H9 (cell line): ENCODE data around the gene DPP10. TPM values are rescaled to one million over a fixed set of nuclear protein-coding genes. Genes with fewer than 3 reads are reported as not detected.

ENCODE experiments used
- DNase-seq: peaks from one replicate; pipeline ENCODE4 v3.0.0-alpha.2; 2017
- H2AFZ ChIP-seq: one replicate; pipeline ENCODE4 v1.6.1; 2013; ENCODE audit warnings: mild to moderate bottlenecking, low read length, control low read depth, moderate library complexity
- H2AK5ac ChIP-seq: 2 replicates; pipeline ENCODE4 v1.6.1; 2013; ENCODE audit warnings: low read length, control low read depth, mixed read lengths; ENCODE audit not compliant: insufficient read length
- H2BK120ac ChIP-seq: one replicate; pipeline ENCODE4 v1.6.1; 2013; ENCODE audit warnings: low read depth, mild to moderate bottlenecking, low read length, control low read depth, inconsistent platforms; ENCODE audit not compliant: poor library complexity, severe bottlenecking
- H2BK12ac ChIP-seq: 2 replicates; pipeline ENCODE4 v1.6.1; 2013; ENCODE audit warnings: low read length, control low read depth, mixed read lengths, low read depth; ENCODE audit not compliant: insufficient read length
- H2BK15ac ChIP-seq: 2 replicates; pipeline ENCODE4 v1.6.1; 2013; ENCODE audit warnings: low read depth, low read length, control low read depth
- H2BK20ac ChIP-seq: one replicate; pipeline ENCODE4 v1.6.1; 2013; ENCODE audit warnings: low read depth, mild to moderate bottlenecking, low read length, control low read depth, inconsistent platforms; ENCODE audit not compliant: poor library complexity, severe bottlenecking
- H2BK5ac ChIP-seq: 2 replicates; pipeline ENCODE4 v1.6.1; 2013; ENCODE audit warnings: low read length, control low read depth, mixed read lengths; ENCODE audit not compliant: insufficient read length
- H3K14ac ChIP-seq: 2 replicates; pipeline ENCODE4 v1.6.1; 2013; ENCODE audit warnings: low read length, control low read depth; ENCODE audit not compliant: insufficient read depth
- H3K18ac ChIP-seq: 2 replicates; pipeline ENCODE4 v1.6.1; 2013; ENCODE audit warnings: low read depth, mild to moderate bottlenecking, mixed read lengths, low read length, control low read depth; ENCODE audit not compliant: insufficient read length
- H3K23ac ChIP-seq: 2 replicates; pipeline ENCODE4 v1.6.1; 2013; ENCODE audit warnings: low read length, control low read depth, mixed read lengths, low read depth; ENCODE audit not compliant: insufficient read length
- H3K23me2 ChIP-seq: 2 replicates; pipeline ENCODE4 v1.6.1; 2013; ENCODE audit warnings: low read depth, mild to moderate bottlenecking, mixed read lengths, low read length, control low read depth; ENCODE audit not compliant: insufficient read length, poor library complexity, severe bottlenecking
- H3K27ac ChIP-seq: 2 replicates; pipeline ENCODE4 v1.5.1; 2013; ENCODE audit warnings: low read length, control low read depth, mixed read lengths, low read depth; ENCODE audit not compliant: insufficient read length
- H3K27me3 ChIP-seq: 2 replicates; pipeline ENCODE4 v1.6.1; 2013; ENCODE audit warnings: low read length, control low read depth, inconsistent platforms; ENCODE audit not compliant: insufficient read depth
- H3K4ac ChIP-seq: 2 replicates; pipeline ENCODE4 v1.6.1; 2013; ENCODE audit warnings: low read depth, mild to moderate bottlenecking, control low read depth, inconsistent platforms, low read length, moderate library complexity
- H3K4me1 ChIP-seq: 2 replicates; pipeline ENCODE4 v1.6.1; 2013; ENCODE audit warnings: low read length, control low read depth, inconsistent platforms; ENCODE audit not compliant: insufficient read depth
- H3K4me2 ChIP-seq: 2 replicates; pipeline ENCODE4 v1.6.1; 2013; ENCODE audit warnings: low read length, control low read depth, mixed read lengths; ENCODE audit not compliant: insufficient read length, insufficient read depth
- H3K56ac ChIP-seq: 2 replicates; pipeline ENCODE4 v1.6.1; 2013; ENCODE audit warnings: low read depth, mild to moderate bottlenecking, mixed read lengths, low read length, control low read depth; ENCODE audit not compliant: insufficient read length
- H3K79me1 ChIP-seq: 2 replicates; pipeline ENCODE4 v1.6.1; 2013; ENCODE audit warnings: low read depth, mild to moderate bottlenecking, moderate library complexity, low read length, control low read depth, inconsistent platforms; ENCODE audit not compliant: insufficient read depth, poor library complexity, severe bottlenecking
- H3K79me2 ChIP-seq: 2 replicates; pipeline ENCODE4 v1.6.1; 2013; ENCODE audit warnings: low read length, control low read depth, inconsistent platforms; ENCODE audit not compliant: insufficient read depth
- H3K9ac ChIP-seq: 2 replicates; pipeline ENCODE4 v1.6.1; 2013; ENCODE audit warnings: low read length, control low read depth, mixed read lengths; ENCODE audit not compliant: insufficient read length; ENCODE audit errors: extremely low read depth
- H3K9me3 ChIP-seq: one replicate; pipeline ENCODE4 v1.6.1; 2013; ENCODE audit warnings: low read depth, low read length, inconsistent platforms; ENCODE audit not compliant: control insufficient read depth
- H3T11ph ChIP-seq: one replicate; pipeline ENCODE4 v1.6.1; 2013; ENCODE audit warnings: mild to moderate bottlenecking, low read length, control low read depth, inconsistent platforms
- H4K20me1 ChIP-seq: one replicate; pipeline ENCODE4 v1.6.1; 2013; ENCODE audit not compliant: control insufficient read depth, insufficient read length, insufficient read depth
- H4K5ac ChIP-seq: 2 replicates; pipeline ENCODE4 v1.6.1; 2013; ENCODE audit warnings: low read depth, mild to moderate bottlenecking, mixed read lengths, low read length, control low read depth; ENCODE audit not compliant: insufficient read length
- H4K8ac ChIP-seq: replicated peaks from 2 replicates; pipeline ENCODE4 v1.6.1; 2013; ENCODE audit warnings: low read length, control low read depth, mixed read lengths, low read depth; ENCODE audit not compliant: insufficient read length
- H4K91ac ChIP-seq: 2 replicates; pipeline ENCODE4 v1.6.1; 2013; ENCODE audit warnings: low read depth, mild to moderate bottlenecking, moderate library complexity, mixed read lengths, low read length, control low read depth; ENCODE audit not compliant: insufficient read length
- H3K27ac Mint-ChIP-seq, 3 experiments: 2 replicates in 2 of 3; 3 replicates in 1 of 3; pipeline ENCODE4 v1.8.0; 2020 to 2021; ENCODE audit warnings: mixed read lengths in 3 of 3, mild to moderate bottlenecking in 1 of 3, moderate library complexity in 1 of 3
- H3K27me3 Mint-ChIP-seq: 2 replicates; pipeline ENCODE4 v1.8.0; 2021; ENCODE audit warnings: low read depth, mild to moderate bottlenecking, moderate library complexity, mixed read lengths
- H3K36me3 Mint-ChIP-seq, 3 experiments: 2 replicates in 2 of 3; 3 replicates in 1 of 3; pipeline ENCODE4 v1.8.0; 2020 to 2021; ENCODE audit warnings: low read depth in 3 of 3, mixed read lengths in 3 of 3; ENCODE audit not compliant: insufficient read depth in 1 of 3
- H3K4me1 Mint-ChIP-seq, 2 experiments: 2 replicates each; pipeline ENCODE4 v1.8.0; 2020; ENCODE audit warnings: mixed read lengths in 2 of 2
- H3K4me3 Mint-ChIP-seq, 2 experiments: 2 replicates in 1 of 2; 3 replicates in 1 of 2; pipeline ENCODE4 v1.8.0; 2020 to 2021; ENCODE audit warnings: mild to moderate bottlenecking in 2 of 2, mixed read lengths in 2 of 2, moderate library complexity in 1 of 2
- H3K9me3 Mint-ChIP-seq, 2 experiments: 2 replicates in 1 of 2; 3 replicates in 1 of 2; pipeline ENCODE4 v1.8.0; 2020; ENCODE audit warnings: mild to moderate bottlenecking in 2 of 2, mixed read lengths in 2 of 2, moderate library complexity in 1 of 2
- WGBS: extraction: QIAGEN DNeasy Blood & Tissue Kit; methylation state at CpG from one replicate; pipeline ENCODE4 v1.1.7; 2013; ENCODE audit warnings: missing lambda C conversion rate, low lambda C conversion rate, mixed read lengths; ENCODE audit not compliant: insufficient read length; ENCODE audit errors: extremely low coverage; 5-methylcytosine and 5-hydroxymethylcytosine counted together
- total RNA-seq: library from RNA; stranded (reverse); gene quantifications from 2 replicates; pipeline ENCODE4 v1.2.1, GENCODE V29; 2021
- TF ChIP-seq, protein P1 (sequence below): fragments of 200-600 bp; sonication (generic); conservative IDR thresholded peaks from 3 replicates; pipeline ENCODE4 v1.8.0; 2021; ENCODE audit warnings: antibody characterized with exemption, mild to moderate bottlenecking

DPP10 gene
- total RNA-seq, 1 experiment from 2014 or later: 11.3 TPM

DNA sequence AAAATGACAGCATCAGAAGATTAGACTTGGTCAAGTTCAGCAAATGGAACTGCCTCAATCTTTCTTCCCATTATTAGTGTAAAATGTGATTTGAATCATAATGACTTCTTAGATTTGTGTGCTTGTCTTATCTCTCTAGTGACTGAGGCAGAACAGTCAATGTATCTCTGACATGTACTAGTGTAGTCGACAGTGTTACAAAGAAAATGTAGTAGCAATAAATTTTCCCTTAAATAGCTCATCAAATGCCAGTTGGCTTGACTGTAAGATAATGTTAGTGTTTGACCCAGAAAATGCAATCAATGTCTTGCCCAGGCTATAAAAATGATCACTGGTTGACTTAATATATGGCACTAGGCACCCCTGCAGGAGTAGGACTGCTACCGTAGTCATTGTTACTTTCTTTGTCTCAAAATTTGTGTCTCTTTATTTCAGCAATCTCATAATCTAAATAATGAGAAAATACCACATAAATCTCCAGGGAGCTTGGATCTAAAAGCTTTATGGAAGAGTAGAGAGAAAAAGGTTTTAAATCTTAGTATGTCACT is 1336.7 kb downstream of the DPP10 start:
- no peak overlapping the region for H3K18ac ChIP-seq
- H2BK120ac ChIP-seq: no peak overlapping the region
- H3K9ac ChIP-seq: no peak overlapping the region
- Mint-ChIP-seq H3K4me3 (no peak overlapping the region), H3K36me3 (no peaks in the 10 kb centered on the region), H3K9me3 (no peaks in the 10 kb centered on the region), H3K27ac (no peak overlapping the region), H3K4me1 (peaks cover 0 to 9% of the 10 kb centered on the region in 2 experiments; a peak in 2 of 4 replicates), H3K27me3 (no peaks in the 10 kb centered on the region)
- H3K27ac ChIP-seq: no peak overlapping the region
- H3K79me2 ChIP-seq: no peaks in the 10 kb centered on the region
- TF ChIP-seq, protein P1, sequence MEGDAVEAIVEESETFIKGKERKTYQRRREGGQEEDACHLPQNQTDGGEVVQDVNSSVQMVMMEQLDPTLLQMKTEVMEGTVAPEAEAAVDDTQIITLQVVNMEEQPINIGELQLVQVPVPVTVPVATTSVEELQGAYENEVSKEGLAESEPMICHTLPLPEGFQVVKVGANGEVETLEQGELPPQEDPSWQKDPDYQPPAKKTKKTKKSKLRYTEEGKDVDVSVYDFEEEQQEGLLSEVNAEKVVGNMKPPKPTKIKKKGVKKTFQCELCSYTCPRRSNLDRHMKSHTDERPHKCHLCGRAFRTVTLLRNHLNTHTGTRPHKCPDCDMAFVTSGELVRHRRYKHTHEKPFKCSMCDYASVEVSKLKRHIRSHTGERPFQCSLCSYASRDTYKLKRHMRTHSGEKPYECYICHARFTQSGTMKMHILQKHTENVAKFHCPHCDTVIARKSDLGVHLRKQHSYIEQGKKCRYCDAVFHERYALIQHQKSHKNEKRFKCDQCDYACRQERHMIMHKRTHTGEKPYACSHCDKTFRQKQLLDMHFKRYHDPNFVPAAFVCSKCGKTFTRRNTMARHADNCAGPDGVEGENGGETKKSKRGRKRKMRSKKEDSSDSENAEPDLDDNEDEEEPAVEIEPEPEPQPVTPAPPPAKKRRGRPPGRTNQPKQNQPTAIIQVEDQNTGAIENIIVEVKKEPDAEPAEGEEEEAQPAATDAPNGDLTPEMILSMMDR: no peak
- no peaks in the 10 kb centered on the region for H3K23me2 ChIP-seq
- H3K9me3 ChIP-seq: no peaks in the 10 kb centered on the region
- no peak overlapping the region for H2AK5ac ChIP-seq
- H4K5ac ChIP-seq: no peak overlapping the region
- no peak for DNase-seq
- H3K4ac ChIP-seq: no peak overlapping the region
- no peak overlapping the region for H3K14ac ChIP-seq
- no peaks in the 10 kb centered on the region for H3K4me1 ChIP-seq
- H2BK20ac ChIP-seq: no peak overlapping the region
- WGBS: no CpG with 5 or more reads among the region's 2 CpGs
- H2BK5ac ChIP-seq: no peak overlapping the region
- no peaks in the 10 kb centered on the region for H3K79me1 ChIP-seq
- H2BK12ac ChIP-seq: no peak overlapping the region
- H4K20me1 ChIP-seq: no peaks in the 10 kb centered on the region
- no peak overlapping the region for H3K56ac ChIP-seq
- no peak overlapping the region for H2BK15ac ChIP-seq
- no peak overlapping the region for H3T11ph ChIP-seq
- no peak overlapping the region for H2AFZ ChIP-seq
- no peak overlapping the region for H3K23ac ChIP-seq
- no peak overlapping the region for H3K4me2 ChIP-seq
- no peak overlapping the region for H4K91ac ChIP-seq
- H3K27me3 ChIP-seq: no peaks in the 10 kb centered on the region
- no peak overlapping the region for H4K8ac ChIP-seq
